ENCODE measurements around the gene CD74. TPM values are rescaled to one million over a fixed set of nuclear protein-coding genes. Genes with fewer than 3 reads are reported as not detected.

The CD74 gene
- total RNA-seq, 2 experiments from 2014 or later: 462 to 507 TPM

GRCh38 chr5:150396267-150396666, 16.4 kb downstream of the CD74 start:
- H3K27ac Mint-ChIP-seq: no peak overlapping the region
- no peak overlapping the region for H3K4me3 Mint-ChIP-seq

GRCh38 chr5:150395688-150395975, 17.1 kb downstream of the CD74 start:
- peak overlapping the region; percentile 36 for H3K27ac Mint-ChIP-seq
- ChIA-PET CTCF (interaction anchor here (0.9 kb wide), 1 partner anchor 15 kb away, joined by 4 read pairs; no protein-coding TSS in a partner anchor), POLR2A (no interaction called here)
- no peaks in the 10 kb centered on the region for H3K27me3 Mint-ChIP-seq
- no peaks in the 10 kb centered on the region for H3K4me1 Mint-ChIP-seq
- H3K4me3 Mint-ChIP-seq: no peak overlapping the region
- H3K36me3 Mint-ChIP-seq (ENCODE audit: low read depth): peaks cover 45% of the 10 kb centered on the region
- no peak for DNase-seq
- H3K9me3 Mint-ChIP-seq: no peaks in the 10 kb centered on the region

More at GRCh38 chr5:150396267-150396666, 16.4 kb downstream of the CD74 start:
- no peaks in the 10 kb centered on the region for H3K9me3 Mint-ChIP-seq
- no peaks in the 10 kb centered on the region for H3K27me3 Mint-ChIP-seq
- ChIA-PET CTCF (interaction anchor here (0.9 to 3.6 kb wide), 3 partner anchors 9 to 23 kb away, joined by 4 to 16 read pairs (median 5); no protein-coding TSS in a partner anchor), POLR2A (no interaction called here)
- peaks cover 44% of the 10 kb centered on the region for H3K36me3 Mint-ChIP-seq (ENCODE audit: low read depth)
- H3K4me1 Mint-ChIP-seq: no peaks in the 10 kb centered on the region
- DNase-seq: no peak

- Mint-ChIP-seq H3K36me3 (ENCODE audit: low read depth) (peaks cover 40% of the 10 kb centered on the region), H3K27ac (peak overlapping the region; percentile 41), H3K27me3 (no peaks in the 10 kb centered on the region), H3K4me1 (no peaks in the 10 kb centered on the region), H3K9me3 (no peaks in the 10 kb centered on the region), H3K4me3 (no peak overlapping the region)
- DNase-seq: no peak
- CTCF ChIA-PET: interaction anchor here (0.7 to 0.9 kb wide), 3 partner anchors 16 to 1431 kb away, joined by 3 to 4 read pairs (median 3); no protein-coding TSS in a partner anchor
- POLR2A ChIA-PET: no interaction called here
Measured at GRCh38 chr5:150394912-150395687, 17.6 kb downstream of the CD74 start.

DNA sequence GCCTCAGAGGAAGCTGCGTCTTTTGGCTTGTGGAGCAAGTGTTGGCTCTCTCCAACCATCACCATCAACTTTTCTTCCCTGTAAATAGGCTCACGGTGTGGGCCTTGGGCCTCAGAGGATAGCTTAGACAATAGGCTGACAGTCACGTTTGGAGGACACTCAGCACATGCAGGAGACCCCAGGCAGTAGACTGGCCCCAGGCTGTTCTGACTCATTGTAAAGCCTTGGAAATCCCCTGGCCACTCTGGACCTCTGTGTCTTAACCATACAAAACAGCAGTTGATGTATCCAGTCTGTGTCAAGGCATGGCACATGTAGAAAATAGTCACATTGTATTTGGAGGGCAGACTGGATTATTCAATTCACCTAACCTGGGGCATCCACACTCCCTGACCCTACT, 18.6 kb downstream of the CD74 start:
- H3K4me1 Mint-ChIP-seq: no peaks in the 10 kb centered on the region
- H3K27ac Mint-ChIP-seq: no peak overlapping the region
- H3K27me3 Mint-ChIP-seq: no peaks in the 10 kb centered on the region
- H3K4me3 Mint-ChIP-seq: no peak overlapping the region
- no peaks in the 10 kb centered on the region for H3K9me3 Mint-ChIP-seq
- H3K36me3 Mint-ChIP-seq (ENCODE audit: low read depth): peaks cover 42% of the 10 kb centered on the region
- ChIA-PET CTCF (interaction anchor here (0.5 to 0.7 kb wide), 2 partner anchors 18 to 54 kb away, joined by 3 read pairs; no protein-coding TSS in a partner anchor), POLR2A (no interaction called here)
- DNase-seq: no peak

GRCh38 chr5:150393096-150393645, 19.5 kb downstream of the CD74 start:
- H3K27me3 Mint-ChIP-seq: no peaks in the 10 kb centered on the region
- peaks cover 41% of the 10 kb centered on the region for H3K36me3 Mint-ChIP-seq (ENCODE audit: low read depth)
- POLR2A ChIA-PET: no interaction called here

DNA sequence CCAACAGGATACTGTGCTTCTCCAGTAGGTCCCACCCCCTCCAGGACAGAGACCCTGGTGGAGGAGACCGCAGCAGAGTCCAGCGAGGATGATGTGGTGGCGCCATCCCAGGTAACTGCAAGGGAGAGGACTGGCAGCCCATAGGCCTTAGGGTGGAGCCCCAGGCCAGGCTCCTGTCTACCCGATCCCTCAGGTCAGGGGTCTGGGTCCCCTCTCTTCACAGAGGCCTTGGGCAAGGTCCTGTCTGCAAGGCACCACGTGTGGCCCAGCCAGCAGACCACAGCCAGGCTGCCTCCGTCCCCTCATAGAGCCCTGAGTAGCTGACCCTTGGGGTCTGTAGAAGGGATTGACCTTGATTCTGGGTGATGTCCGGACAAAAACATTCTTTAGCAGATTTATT, 20.0 kb downstream of the CD74 start:
- H3K27ac Mint-ChIP-seq: no peak overlapping the region
- no peak overlapping the region for H3K4me3 Mint-ChIP-seq
- H3K9me3 Mint-ChIP-seq: no peaks in the 10 kb centered on the region
- H3K4me1 Mint-ChIP-seq: no peaks in the 10 kb centered on the region
- POLR2A ChIA-PET: no interaction called here
- DNase-seq: no peak
- no peaks in the 10 kb centered on the region for H3K27me3 Mint-ChIP-seq
- H3K36me3 Mint-ChIP-seq (ENCODE audit: low read depth): peaks cover 42% of the 10 kb centered on the region
- CTCF ChIA-PET: interaction anchor here (0.7 kb wide), 1 partner anchor 31 kb away, joined by 3 read pairs; no protein-coding TSS in a partner anchor

More at GRCh38 chr5:150393096-150393645, 19.5 kb downstream of the CD74 start:
- Mint-ChIP-seq H3K4me1 (no peaks in the 10 kb centered on the region), H3K27ac (peak overlapping the region; percentile 72), H3K9me3 (no peaks in the 10 kb centered on the region), H3K4me3 (no peak overlapping the region)
- CTCF ChIA-PET: interaction anchor here (0.5 kb wide), 1 partner anchor 53 kb away, joined by 3 read pairs; no protein-coding TSS in a partner anchor
- no peak for DNase-seq

DNA sequence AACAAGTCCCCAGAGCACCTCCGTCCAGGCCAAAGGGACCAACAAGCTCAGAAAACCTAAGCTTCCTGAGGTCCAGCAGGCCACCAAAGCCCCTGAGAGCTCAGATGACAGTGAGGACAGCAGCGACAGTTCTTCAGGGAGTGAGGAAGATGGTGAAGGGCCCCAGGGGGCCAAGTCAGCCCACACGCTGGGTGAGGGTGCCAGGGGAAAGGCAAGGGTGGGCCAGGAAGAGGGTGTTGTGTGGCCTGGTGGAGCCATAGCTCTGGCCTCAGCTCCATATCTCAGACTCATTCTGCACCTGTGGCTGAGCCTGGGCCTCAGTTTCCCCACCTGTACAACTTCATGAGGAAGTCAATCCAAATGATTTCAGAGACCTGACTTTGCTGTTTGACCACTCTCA, 20.7 kb downstream of the CD74 start:
- no peaks in the 10 kb centered on the region for H3K9me3 Mint-ChIP-seq

GRCh38 chr5:150391064-150391834, 21.5 kb downstream of the CD74 start:
- ChIA-PET POLR2A (no interaction called here), CTCF (interaction anchor here (1.5 to 3.2 kb wide), 3 partner anchors 8 to 17 kb away, joined by 5 to 16 read pairs (median 9); no protein-coding TSS in a partner anchor)
- DNase-seq: no peak
- Mint-ChIP-seq H3K4me1 (no peaks in the 10 kb centered on the region), H3K36me3 (ENCODE audit: low read depth) (peaks cover 38% of the 10 kb centered on the region), H3K27me3 (no peaks in the 10 kb centered on the region), H3K27ac (no peak overlapping the region), H3K4me3 (no peak overlapping the region), H3K9me3 (no peaks in the 10 kb centered on the region)

More for the DNA sequence above, 20.7 kb downstream of the CD74 start:
- CTCF ChIA-PET: interaction anchor here (0.7 to 3.2 kb wide), 3 partner anchors 14 to 30 kb away, joined by 3 to 16 read pairs (median 5); no protein-coding TSS in a partner anchor
- DNase-seq: no peak
- Mint-ChIP-seq H3K36me3 (ENCODE audit: low read depth) (peaks cover 40% of the 10 kb centered on the region), H3K27me3 (no peaks in the 10 kb centered on the region), H3K4me1 (no peaks in the 10 kb centered on the region), H3K27ac (no peak overlapping the region), H3K4me3 (no peak overlapping the region)
- POLR2A ChIA-PET: no interaction called here

DNA sequence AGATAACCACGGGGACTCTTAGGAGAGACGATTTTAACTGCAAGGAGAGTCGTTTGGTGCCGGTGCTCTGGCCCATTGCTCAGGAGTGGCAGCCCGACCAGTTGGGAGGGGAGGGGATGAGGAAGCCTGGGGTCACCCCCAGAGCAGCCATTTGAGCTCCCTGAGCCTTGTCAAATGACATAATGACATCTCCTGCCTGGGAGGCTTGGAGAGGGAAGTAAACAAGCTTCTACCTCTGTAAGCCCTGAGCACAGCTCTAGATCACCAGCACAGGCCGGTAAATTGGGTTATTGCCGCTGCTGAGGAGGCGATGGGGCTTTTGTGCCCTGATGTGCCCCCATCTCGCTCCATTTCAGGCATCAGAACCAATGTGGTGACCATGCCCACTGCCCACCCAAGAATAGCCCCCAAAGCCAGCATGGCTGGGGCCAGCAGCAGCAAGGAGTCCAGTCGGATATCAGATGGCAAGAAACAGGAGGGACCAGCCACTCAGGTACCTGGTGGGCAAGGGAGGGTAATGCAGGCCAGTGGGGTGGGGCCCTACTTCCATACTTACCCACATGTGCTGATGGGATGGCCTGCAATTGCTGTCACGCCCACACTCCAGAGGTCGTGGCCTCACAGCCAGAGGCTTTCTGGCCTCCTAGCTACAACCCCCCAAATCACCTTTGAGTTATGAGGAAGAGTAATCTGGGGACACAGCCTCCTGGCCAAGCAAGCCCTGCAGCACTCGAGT, 23.0 kb downstream of the CD74 start:
- ChIA-PET CTCF (interaction anchor here (1.9 to 3.2 kb wide), 2 partner anchors 9 to 12 kb away, joined by 9 to 16 read pairs; no protein-coding TSS in a partner anchor), POLR2A (no interaction called here)
- Mint-ChIP-seq H3K4me3 (no peak overlapping the region), H3K36me3 (ENCODE audit: low read depth) (peaks cover 30% of the 10 kb centered on the region), H3K9me3 (no peaks in the 10 kb centered on the region), H3K27ac (peak overlapping the region; percentile 50), H3K4me1 (no peaks in the 10 kb centered on the region), H3K27me3 (no peaks in the 10 kb centered on the region)
- DNase-seq: no peak

DNA sequence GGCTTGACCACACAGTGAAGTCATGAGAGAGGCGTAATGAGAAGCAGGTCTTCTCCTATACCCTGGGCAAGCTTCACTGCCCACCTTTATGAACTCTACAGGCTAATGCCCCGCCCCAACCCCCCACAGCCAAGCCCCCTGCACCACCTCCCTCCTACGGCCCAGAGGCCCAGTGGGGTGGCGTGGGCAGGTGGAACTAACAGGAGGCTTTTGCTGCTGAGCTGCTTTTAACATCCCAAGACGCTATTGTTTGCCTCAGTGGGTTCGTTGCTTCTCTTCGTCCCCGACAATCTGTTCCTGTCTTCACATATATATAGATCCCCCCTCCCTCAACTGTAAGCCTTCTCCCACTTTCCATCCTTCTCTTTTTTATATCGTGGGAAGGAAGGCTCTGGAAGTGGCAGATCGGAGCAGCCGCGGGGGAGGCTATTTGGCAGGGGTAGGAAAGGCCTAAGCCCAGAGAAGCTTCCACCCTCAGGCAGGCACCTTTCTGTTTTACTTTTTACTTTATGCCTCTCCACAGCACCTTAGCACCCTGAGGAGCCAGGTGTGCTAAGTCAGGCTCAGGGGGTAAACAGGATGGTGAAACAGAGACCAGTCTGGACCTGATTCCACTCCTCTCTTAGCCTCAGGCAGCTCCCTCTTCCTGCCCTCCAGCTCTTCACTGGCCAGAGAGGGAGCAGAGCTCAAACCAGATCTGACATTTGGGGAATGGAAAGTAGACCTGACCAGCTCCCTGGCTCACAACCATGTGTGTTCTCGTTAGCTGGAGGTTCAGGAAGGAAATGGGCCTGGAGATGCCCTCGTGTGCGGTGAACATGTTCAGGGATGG, 26.5 kb downstream of the CD74 start:
- DNase-seq: no peak
- ChIA-PET CTCF (interaction anchor here (1.4 to 2.6 kb wide), 2 partner anchors 12 to 35 kb away, joined by 3 to 16 read pairs; no protein-coding TSS in a partner anchor), POLR2A (no interaction called here)
- no peaks in the 10 kb centered on the region for H3K4me1 Mint-ChIP-seq
- no peak overlapping the region for H3K4me3 Mint-ChIP-seq
- H3K27me3 Mint-ChIP-seq: no peaks in the 10 kb centered on the region
- H3K36me3 Mint-ChIP-seq (ENCODE audit: low read depth): peaks cover 32% of the 10 kb centered on the region
- peak overlapping the region; percentile 9 for H3K27ac Mint-ChIP-seq
- no peaks in the 10 kb centered on the region for H3K9me3 Mint-ChIP-seq

DNA sequence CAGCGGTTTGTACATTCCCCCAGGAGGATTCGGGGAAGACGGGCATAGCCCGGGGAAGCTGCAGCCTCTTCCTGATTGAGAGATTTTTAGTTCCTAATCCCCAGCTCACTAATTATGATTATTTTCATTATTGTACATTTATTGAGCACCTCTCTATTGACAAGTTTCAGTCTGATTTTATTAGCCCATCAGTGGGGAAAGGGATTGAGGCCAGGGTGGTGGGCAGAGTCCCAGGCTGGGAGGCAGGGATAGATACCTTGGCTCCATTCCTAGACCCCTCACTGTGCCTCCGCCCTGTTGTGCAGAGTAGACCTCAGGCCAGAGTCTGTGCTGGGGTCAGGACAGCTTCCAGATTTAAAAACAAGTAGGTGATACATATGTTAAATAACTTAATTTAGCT, 28.0 kb downstream of the CD74 start:
- CTCF ChIA-PET: interaction anchor here (1.4 to 1.5 kb wide), 2 partner anchors 18 to 33 kb away, joined by 3 read pairs; no protein-coding TSS in a partner anchor
- peaks cover 34% of the 10 kb centered on the region for H3K36me3 Mint-ChIP-seq (ENCODE audit: low read depth)

More for the DNA sequence above, 28.0 kb downstream of the CD74 start:
- H3K9me3 Mint-ChIP-seq: no peaks in the 10 kb centered on the region
- POLR2A ChIA-PET: no interaction called here
- H3K27ac Mint-ChIP-seq: no peak overlapping the region
- no peak overlapping the region for H3K4me3 Mint-ChIP-seq
- no peaks in the 10 kb centered on the region for H3K27me3 Mint-ChIP-seq
- H3K4me1 Mint-ChIP-seq: no peaks in the 10 kb centered on the region
- DNase-seq: no peak
